Right kidney (tissue), 1 donor: Measurements from ENCODE around the gene SHMT1.

ENCODE experiments used
- DNase-seq: peaks from one replicate; pipeline ENCODE4 v3.0.0-alpha.2; 2016

Gene SHMT1

GRCh38 chr17:18291718-18292540, 71.4 kb downstream of the SHMT1 start:
- DNase-seq = no peak

GRCh38 chr17:18285296-18285695, 78.1 kb downstream of the SHMT1 start:
- DNase-seq = no peak

DNA sequence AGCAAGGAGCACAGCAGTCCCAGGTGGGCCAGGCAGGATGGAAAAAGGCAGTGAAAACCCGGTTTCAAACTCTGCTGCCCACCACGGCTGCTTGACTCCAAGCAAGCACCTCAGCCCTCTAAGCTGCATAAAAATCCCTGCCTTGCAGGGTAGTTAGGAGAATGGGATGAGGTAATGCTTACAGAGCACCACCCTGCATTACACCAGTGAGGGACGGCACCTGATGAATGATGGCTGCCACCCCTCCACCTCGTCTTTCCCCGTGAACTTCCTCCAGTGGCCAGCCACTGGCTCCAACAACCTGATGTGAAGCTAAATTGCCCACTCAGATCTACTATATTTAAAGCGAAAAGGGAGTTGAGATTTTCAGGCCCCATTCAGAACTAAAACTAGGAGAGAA, 81.6 kb downstream of the SHMT1 start:
- DNase-seq = no peak

DNA sequence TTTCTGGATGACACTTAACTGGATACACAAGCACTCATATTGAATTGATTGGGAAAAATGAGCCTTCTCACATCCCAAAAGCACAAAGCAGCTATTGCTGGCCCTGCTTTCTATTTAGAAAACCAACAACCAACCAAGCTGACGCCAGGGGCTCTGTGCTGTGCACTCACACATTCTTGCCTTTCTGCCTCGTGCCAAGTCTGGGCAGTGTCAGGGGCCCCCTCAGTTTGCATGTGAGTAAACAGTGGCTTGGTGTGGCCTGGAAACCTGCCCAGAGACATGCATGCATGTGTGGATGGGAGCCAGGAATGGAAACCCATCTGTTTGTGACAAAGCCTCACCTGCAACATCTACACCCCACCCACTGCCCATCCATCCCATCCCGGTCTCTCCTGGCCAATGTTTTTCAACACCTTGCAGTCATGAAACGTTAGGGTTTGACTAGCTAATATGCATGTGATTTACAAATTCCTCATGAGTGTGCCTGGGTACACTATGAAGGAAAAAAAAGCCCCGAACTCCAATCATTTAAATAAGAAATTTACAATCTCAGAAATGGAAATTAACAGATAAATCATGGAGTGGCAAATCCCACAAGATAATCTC, 82.5 kb downstream of the SHMT1 start:
- no peak for DNase-seq

- DNase-seq = no peak
Observed at GRCh38 chr17:18280249-18280648, 83.1 kb downstream of the SHMT1 start.

GRCh38 chr17:18278867-18279266, 84.5 kb downstream of the SHMT1 start:
- no peak for DNase-seq
